ENCODE measurements around the gene PPP6R3.

DNA sequence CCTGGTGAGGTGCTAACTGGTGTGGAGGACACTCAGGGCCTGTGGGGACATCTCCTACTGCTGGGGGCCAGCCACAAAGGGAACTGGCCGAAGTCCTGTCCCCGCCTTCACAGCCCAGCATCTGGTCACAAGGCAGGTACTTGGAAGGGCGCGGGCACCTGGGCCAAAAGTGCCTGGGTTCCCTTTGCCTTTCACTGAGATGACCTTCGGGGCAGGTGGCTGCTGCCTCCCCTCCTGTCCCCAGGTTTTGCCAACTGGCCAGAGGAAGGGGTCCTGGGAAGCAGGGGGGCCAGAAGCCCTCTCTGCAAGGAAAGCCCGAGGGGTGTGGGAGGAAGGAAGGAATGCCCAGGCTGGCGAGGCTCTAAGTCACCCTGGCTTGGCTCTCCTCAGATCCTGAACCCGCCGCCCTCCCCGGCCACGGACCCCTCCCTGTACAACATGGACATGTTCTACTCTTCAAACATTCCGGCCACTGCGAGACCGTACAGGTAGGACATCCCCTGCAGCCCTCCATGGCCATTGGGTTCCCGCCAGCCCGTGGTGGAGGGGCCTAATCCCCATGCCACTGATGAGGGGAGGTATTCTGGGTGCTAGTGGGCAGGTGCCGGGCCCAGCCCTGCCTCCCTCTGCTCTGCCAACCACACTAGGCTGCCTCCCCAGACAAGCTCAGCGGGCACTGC is 14.4 kb upstream of the PPP6R3 start:
- TF ChIP-seq, protein P1, sequence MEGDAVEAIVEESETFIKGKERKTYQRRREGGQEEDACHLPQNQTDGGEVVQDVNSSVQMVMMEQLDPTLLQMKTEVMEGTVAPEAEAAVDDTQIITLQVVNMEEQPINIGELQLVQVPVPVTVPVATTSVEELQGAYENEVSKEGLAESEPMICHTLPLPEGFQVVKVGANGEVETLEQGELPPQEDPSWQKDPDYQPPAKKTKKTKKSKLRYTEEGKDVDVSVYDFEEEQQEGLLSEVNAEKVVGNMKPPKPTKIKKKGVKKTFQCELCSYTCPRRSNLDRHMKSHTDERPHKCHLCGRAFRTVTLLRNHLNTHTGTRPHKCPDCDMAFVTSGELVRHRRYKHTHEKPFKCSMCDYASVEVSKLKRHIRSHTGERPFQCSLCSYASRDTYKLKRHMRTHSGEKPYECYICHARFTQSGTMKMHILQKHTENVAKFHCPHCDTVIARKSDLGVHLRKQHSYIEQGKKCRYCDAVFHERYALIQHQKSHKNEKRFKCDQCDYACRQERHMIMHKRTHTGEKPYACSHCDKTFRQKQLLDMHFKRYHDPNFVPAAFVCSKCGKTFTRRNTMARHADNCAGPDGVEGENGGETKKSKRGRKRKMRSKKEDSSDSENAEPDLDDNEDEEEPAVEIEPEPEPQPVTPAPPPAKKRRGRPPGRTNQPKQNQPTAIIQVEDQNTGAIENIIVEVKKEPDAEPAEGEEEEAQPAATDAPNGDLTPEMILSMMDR (conservative IDR thresholded peaks at IDR 0.05; ENCODE audit: low read depth, low read length): no peak
- TF ChIP-seq EZH2 (IDR thresholded peaks at IDR 0.05; ENCODE audit: low read length, unreplicated experiment) (no peak), EZH2phosphoT487 (IDR thresholded peaks at IDR 0.05; ENCODE audit: borderline replicate concordance, low read length) (no peak)

Data from PC-3 (cell line).